D721Med (cell line): Measurements from ENCODE around the gene CALHM4.

Experiments used
- DNase-seq: peaks from one replicate; pipeline ENCODE4 v3.0.0; 2011; ENCODE audit warnings: low spot score; ENCODE audit not compliant: insufficient read length
- FAIRE-seq: peaks from 2 replicates; lab custom pipeline; 2011; peaks lifted over from hg19 to GRCh38; lab: Jason Lieb, UNC
- TF ChIP-seq, protein P1 (sequence below): IDR thresholded peaks from 2 replicates; pipeline ENCODE4 v1.5.1; 2012; ENCODE audit warnings: mild to moderate bottlenecking, control low read depth; ENCODE audit not compliant: insufficient read depth; ENCODE audit errors: missing control alignments

The CALHM4 gene

DNA sequence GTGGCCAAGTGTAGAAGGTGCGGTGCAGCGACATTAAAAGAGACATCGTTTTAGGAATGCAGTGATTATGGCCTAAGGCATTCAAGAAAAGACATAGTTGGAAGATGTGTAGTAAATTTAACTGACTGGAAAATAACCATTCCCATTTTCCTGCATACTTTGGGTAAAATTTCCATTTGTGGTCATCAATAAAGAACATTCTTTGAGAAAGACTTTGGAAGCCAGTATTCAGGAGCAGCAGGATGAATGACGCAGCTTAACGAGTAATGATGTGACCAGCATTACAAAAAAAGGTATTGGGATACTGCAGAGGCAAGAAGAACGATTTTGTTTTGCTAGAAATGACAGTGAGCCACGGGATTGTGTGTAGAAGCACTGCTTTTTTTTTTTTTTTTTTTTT is 10.8 kb downstream of the CALHM4 start:
- TF ChIP-seq, protein P1, sequence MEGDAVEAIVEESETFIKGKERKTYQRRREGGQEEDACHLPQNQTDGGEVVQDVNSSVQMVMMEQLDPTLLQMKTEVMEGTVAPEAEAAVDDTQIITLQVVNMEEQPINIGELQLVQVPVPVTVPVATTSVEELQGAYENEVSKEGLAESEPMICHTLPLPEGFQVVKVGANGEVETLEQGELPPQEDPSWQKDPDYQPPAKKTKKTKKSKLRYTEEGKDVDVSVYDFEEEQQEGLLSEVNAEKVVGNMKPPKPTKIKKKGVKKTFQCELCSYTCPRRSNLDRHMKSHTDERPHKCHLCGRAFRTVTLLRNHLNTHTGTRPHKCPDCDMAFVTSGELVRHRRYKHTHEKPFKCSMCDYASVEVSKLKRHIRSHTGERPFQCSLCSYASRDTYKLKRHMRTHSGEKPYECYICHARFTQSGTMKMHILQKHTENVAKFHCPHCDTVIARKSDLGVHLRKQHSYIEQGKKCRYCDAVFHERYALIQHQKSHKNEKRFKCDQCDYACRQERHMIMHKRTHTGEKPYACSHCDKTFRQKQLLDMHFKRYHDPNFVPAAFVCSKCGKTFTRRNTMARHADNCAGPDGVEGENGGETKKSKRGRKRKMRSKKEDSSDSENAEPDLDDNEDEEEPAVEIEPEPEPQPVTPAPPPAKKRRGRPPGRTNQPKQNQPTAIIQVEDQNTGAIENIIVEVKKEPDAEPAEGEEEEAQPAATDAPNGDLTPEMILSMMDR, result no peak
- FAIRE-seq, result no peak
- DNase-seq, result no peak

DNA sequence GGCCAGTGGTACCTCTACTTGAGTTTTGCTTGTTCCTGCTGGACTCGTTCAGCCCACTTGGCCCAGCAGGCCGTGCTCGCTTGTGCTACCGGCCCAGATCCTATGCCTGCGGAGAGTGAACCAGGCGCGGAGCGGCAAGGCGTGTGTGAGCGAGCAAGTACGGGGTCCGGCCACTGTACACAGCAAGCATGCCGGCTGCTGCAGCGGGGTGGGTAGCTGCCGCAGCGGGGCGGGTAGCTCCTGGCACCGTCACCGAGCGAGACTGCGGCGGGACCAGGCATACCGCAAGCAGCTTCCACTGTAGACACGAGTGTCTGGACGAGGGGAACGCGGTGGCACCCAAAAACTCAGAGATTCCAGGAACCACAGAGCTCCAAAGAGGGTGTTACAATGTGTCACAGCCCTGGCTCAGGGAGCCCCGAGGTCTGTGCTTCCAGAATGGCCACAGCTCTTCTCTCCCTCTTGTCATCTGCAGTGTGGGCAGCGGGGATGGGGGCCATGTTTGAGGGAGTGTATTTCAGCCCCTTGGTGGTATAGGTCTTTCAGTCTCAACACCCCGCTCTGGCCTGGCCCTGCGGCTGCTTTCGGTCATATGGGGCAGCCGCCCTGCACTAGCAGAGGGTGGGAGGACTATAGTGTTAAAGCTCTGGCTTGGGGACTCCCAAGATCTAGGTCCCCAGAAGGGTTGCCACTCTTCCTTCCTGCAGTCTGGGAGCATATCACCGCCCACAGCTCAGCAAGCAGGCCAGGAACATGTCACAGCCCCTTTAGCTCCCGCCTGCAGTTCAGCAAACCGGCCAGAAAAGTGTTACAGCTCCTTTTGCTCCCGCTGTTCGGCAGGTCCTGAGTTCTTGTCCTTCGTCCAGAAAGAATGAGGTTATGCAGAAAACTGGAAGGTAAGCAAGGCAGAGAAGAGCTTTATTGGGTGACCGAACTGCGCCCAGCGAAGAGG is 11.6 kb downstream of the CALHM4 start:
- TF ChIP-seq, protein P1, result no peak
- DNase-seq (no peak), FAIRE-seq (no peak)

DNA sequence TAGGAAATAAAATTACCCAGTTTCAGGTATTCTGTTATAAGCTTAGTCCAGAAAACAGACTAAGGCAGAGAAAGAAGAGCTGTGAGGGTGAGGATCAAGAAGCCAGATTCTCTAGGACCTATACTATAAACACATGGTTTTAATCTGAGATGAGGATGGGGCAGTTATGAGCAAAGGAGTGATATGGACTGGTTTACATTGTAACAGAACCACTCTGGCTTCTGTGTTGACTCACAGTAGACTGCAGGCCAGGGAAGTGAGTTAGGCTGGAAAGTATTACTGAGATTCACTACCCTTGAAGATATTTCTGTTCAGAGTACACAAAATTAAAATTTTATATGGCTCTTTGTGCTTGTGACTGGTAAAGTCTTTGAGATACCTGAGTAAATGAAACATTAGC is 14.6 kb downstream of the CALHM4 start:
- DNase-seq, result no peak
- FAIRE-seq, result no peak

DNA sequence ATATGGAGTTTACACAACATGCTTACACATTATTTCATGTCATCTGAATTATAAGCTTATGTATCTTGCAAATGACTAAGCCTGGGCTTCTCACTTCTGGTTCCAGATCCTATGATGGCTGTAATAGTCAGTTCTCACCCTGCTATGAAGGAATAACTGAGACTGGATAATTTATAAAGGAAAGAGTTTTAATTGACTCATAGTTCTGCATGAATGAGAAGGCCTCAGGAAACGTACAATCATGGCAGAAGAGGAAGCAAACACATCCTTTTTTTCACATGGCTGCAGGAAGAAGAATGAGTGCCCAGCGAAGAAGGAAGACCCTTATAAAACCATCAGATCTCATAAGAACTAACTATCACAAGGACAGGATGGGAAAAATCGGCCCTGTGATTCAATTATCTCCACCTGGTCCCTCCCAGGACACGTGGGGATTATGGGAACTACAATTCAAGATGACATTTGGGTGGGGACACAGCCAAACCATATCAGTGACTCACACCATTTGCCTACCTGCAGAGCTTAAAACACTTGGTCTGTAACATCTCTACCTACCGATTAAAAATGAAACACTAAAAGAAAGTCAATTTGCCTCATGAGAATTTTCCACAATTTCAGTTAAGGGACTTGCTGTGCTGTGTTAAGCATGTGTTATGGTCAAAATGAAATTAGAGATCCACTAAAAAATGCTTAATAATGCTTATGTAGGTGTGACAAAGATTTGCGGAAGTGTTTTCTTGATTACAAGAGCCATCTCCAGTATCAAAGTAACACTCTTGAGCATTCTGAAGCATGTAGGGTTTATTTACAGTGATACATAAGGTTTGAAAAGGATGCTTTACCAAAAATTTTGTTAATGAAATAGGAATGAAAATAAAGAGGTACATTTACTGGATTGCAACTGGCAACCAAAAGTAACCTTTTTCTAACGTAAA is 15.5 kb downstream of the CALHM4 start:
- no peak for FAIRE-seq
- TF ChIP-seq, protein P1, result no peak
- no peak for DNase-seq

More for the DNA sequence above, 14.6 kb downstream of the CALHM4 start:
- TF ChIP-seq, protein P1, result no peak

DNA sequence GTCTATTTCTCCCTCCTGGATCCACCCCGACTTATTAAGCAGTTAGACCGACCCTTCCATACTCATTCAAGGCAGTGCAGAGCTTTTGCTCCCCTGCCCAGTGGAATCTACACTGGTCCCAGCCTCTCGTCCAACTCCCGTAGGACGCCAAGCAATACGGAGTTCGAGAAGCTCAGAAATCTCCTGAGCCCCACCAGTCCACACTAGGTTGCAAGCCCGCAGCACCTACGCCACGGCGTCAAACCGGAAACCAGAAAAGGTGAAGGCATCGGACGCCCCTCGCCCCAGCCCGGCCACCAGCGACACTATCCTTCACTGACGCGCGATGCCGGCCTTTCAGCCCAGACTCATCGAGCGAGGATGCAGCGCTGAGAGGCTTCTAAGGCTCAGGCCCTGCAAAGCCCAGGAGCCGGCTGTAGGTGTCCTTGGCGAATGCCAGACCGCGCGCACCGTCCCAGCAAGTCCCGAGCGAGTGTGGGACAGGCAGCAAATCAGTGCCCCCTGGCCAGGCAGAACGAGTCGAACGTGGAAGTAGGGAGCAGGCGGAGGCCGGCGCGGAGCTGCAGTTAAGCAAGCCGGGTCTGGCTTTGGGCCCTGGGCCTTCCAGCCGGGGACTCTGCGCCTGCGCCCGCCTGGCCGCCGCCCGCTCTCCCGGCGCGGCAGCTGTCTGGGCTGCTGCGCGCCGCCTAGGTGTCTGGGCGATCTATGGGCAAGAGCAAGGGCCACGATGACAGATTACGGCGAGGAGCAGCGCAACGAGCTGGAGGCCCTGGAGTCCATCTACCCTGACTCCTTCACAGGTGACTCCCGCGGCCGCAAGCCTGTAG is 17.5 kb downstream of the CALHM4 start, which contains the start of gene RWDD1:
TSS of gene RWDD1 (plus strand) at position 649 of the 827 bp plus-strand sequence. CDS start at position 728, 79 bp downstream.
- DNase-seq, result peak; percentile 71
- no peak for FAIRE-seq
- TF ChIP-seq, protein P1, result no peak

DNA sequence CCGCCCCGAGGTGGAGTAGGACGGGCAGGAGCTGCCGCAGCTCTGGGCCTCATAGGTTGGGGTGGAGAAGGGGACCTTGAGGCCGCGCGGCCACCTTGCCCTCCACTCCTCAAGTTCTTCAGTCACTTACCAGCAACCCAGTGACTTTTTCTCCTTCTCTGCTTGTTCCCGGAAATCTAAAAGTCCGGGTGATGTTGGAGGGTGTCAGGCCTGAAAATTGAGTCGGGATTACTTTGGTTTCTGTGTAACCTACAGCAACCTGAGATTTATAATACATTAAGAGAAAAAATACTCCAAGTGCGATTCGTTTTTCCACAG is 18.1 kb downstream of the CALHM4 start:
- DNase-seq, result no peak
- FAIRE-seq, result no peak
- TF ChIP-seq, protein P1, result no peak
